Dendritic cell treated with granulocyte-macrophage colony-stimulating factor and Interleukin-4, amounts not matched to agents 40 ng/mL and 50 ng/mL, for 4 days (primary cell): ENCODE data around the gene PRLHR.
A peak's percentile ranks its signal among the peaks of the same experiment; 100 is the strongest.

Source experiments
- H3K27ac Mint-ChIP-seq: one replicate; pipeline ENCODE4 v1.8.0; 2022; ENCODE audit warnings: mild to moderate bottlenecking, mixed read lengths
- H3K27me3 Mint-ChIP-seq: one replicate; pipeline ENCODE4 v1.8.0; 2022; ENCODE audit warnings: mild to moderate bottlenecking, mixed read lengths
- H3K36me3 Mint-ChIP-seq: one replicate; pipeline ENCODE4 v1.8.0; 2022; ENCODE audit warnings: low read depth, mixed read lengths
- H3K4me1 Mint-ChIP-seq: one replicate; pipeline ENCODE4 v1.8.0; 2022; ENCODE audit warnings: low read depth, mixed read lengths
- H3K4me3 Mint-ChIP-seq: one replicate; pipeline ENCODE4 v1.8.0; 2022; ENCODE audit warnings: mild to moderate bottlenecking, moderate library complexity, mixed read lengths
- H3K9me3 Mint-ChIP-seq: one replicate; pipeline ENCODE4 v1.8.0; 2022; ENCODE audit warnings: mixed read lengths
- intact Hi-C: fragments of 100-400 bp; cut with micrococcal nuclease; formaldehyde crosslinking; loops from one replicate; pipeline ENCODE4 v1.15.0; 2022

Gene PRLHR

DNA sequence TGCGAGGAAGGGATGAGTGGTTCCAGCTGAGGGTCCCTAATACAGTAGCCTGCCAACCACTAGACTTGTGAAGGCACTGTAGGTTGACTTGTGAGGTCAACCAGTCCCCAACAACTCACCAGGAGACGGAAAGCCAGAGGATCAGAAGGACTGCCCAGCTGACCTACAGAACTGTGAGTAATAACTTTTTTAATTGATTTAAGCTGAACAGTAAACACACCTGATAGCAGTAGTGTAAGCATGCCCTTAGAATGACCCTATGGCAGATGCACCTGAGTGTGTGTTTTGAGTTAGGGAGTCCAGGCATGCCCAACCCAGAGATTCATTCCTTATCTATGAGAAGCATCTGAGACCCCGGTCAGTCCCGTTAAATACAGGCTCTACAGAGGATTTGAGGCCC lies 14.1 kb downstream of the PRLHR start:
- peaks cover 21% of the 10 kb centered on the region for H3K27me3 Mint-ChIP-seq
- H3K4me3 Mint-ChIP-seq: no peak overlapping the region
- H3K4me1 Mint-ChIP-seq: no peaks in the 10 kb centered on the region
- H3K9me3 Mint-ChIP-seq: no peaks in the 10 kb centered on the region
- H3K27ac Mint-ChIP-seq: no peak overlapping the region
- intact Hi-C loops: no loop called here
- H3K36me3 Mint-ChIP-seq: no peaks in the 10 kb centered on the region

DNA sequence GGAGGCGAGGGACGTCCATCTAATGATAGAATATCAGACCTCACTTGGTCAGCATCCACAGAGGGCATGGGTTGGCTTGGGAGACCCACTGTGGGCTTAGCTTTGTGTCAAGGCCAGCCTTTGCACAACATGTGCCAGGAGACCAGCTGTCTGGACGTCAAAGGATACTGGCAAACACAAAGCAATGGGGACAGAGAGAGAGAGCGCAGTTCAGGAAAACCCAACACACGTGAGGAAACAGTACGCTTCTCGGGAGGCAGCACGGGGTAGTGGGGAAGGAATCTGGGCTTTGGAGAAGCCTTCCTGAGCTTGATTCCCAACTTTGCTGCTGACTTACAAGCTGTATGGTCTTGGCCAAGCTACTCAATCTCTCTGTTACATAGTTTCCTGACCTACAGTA lies 14.7 kb downstream of the PRLHR start:
- H3K27me3 Mint-ChIP-seq: peaks cover 17% of the 10 kb centered on the region
- no peaks in the 10 kb centered on the region for H3K9me3 Mint-ChIP-seq
- no peaks in the 10 kb centered on the region for H3K36me3 Mint-ChIP-seq
- H3K4me3 Mint-ChIP-seq: no peak overlapping the region
- no peaks in the 10 kb centered on the region for H3K4me1 Mint-ChIP-seq
- H3K27ac Mint-ChIP-seq: no peak overlapping the region
- intact Hi-C loops: no loop called here

DNA sequence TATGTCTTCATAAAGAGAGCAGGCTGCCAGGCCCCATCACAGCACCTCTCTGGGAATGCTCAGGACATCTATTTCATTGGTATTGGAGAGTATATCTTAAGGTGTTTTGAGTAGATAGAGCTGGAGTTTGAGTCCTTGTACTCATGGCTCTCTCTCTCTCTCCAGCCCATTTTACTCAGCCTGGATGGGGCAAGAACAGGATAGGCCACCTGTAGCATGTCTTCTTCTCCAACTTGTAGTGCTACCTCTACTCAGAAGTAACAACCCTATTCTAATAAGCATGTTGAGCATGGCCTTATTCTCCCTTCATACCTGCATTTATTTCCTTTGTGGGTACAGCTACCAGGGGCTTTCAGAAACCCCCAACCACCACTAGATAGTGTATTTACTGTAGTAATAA lies 21.9 kb downstream of the PRLHR start:
- Mint-ChIP-seq H3K36me3 (no peaks in the 10 kb centered on the region), H3K9me3 (no peaks in the 10 kb centered on the region), H3K27ac (no peak overlapping the region), H3K27me3 (peaks cover 15% of the 10 kb centered on the region), H3K4me3 (no peak overlapping the region), H3K4me1 (no peaks in the 10 kb centered on the region)
- intact Hi-C loops: loop anchor here (5.0 kb wide), 1 partner anchor 274 kb away; no protein-coding TSS in a partner anchor

DNA sequence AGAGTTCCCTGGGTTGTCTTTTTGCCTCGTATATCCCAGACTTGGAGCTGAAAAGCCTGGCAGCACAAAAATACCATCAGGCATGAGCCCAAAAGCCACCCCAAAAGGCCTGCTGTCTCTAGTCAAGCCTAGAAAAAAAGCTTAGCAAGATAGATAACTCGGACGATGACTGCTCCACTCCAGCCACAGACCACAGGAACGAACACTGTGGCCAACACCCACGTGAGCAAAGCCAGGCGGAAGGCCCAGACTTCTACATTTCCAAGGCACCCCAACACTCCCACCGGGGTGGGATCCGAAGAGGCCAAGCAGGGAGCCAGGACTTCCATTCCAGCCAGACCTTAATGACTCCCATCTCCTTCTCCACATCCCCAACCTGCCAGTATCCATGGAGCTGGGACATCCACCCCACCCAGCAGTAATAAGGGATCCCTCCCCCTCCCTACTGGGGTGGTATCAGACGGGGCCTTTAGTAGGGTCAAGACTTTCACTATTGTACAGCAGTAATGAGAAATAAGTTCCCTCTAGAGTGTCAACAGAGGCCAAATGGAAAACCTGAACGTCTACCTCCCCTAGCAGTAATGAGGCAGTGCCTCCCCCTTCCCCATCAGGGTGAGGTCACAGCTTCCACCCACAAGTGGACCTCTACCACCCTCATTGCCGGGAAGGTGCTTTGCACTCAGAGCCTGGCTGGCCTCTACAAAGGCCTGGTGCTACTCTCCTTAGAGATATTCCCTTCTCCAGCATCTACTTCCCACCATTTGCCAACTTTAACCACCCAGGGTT lies 23.0 kb downstream of the PRLHR start:
- H3K27me3 Mint-ChIP-seq: peaks cover 15% of the 10 kb centered on the region
- no peaks in the 10 kb centered on the region for H3K36me3 Mint-ChIP-seq
- H3K9me3 Mint-ChIP-seq: no peaks in the 10 kb centered on the region
- no peaks in the 10 kb centered on the region for H3K4me1 Mint-ChIP-seq
- intact Hi-C loops: loop anchor here (5.0 kb wide), 1 partner anchor 275 kb away; no protein-coding TSS in a partner anchor
- H3K27ac Mint-ChIP-seq: no peak overlapping the region
- no peak overlapping the region for H3K4me3 Mint-ChIP-seq

DNA sequence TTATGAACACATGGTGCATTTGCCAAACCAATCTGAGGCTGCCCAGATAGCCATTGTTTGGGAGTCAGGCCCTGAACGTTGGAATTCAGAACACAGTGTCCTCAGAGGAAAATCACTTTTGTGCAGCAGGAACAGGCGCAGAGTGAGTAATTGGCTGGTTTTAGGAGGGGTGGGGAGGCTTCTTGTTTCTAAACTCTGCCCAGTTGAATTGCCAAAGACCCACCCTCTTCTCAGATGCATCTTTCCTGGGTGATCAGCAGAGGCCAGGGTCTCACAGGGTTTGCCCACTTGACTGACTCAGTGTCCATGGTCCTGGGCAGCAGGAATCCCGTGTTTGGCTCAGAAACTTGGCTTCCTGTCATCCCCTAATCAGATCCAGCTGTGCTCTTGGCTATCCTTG lies 24.3 kb downstream of the PRLHR start:
- intact Hi-C loops: loop anchor here (5.0 kb wide), 1 partner anchor 276 kb away; no protein-coding TSS in a partner anchor
- H3K9me3 Mint-ChIP-seq: no peaks in the 10 kb centered on the region

DNA sequence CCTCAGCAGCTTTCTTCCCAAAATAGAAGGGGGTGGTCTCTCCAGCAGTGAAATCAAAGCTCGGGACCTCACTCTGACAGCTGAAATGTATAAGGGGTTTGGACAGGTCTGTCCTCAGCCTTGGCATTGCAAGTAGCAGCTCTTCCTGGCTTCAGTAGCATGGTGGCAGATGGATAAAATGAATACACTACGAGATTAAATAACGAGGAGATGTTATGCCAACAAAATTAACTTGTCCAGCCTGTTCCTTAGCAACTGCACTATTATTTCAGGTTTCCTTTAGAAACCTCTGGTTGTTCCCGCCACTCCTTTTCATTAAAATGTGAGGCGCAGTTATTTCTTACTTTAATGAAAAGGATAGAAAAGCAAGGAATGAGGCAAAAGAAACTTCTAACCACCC lies 24.9 kb downstream of the PRLHR start:
- Mint-ChIP-seq H3K9me3 (no peaks in the 10 kb centered on the region), H3K4me1 (peaks cover 10% of the 10 kb centered on the region), H3K4me3 (no peak overlapping the region), H3K27ac (no peak overlapping the region), H3K36me3 (no peaks in the 10 kb centered on the region), H3K27me3 (peaks cover 17% of the 10 kb centered on the region)
- intact Hi-C loops: loop anchor here (5.0 kb wide), 1 partner anchor 277 kb away; no protein-coding TSS in a partner anchor

More for the DNA sequence above, 24.3 kb downstream of the PRLHR start:
- Mint-ChIP-seq H3K36me3 (no peaks in the 10 kb centered on the region), H3K4me3 (no peak overlapping the region), H3K27ac (no peak overlapping the region), H3K4me1 (peaks cover 9% of the 10 kb centered on the region), H3K27me3 (peaks cover 15% of the 10 kb centered on the region)

DNA sequence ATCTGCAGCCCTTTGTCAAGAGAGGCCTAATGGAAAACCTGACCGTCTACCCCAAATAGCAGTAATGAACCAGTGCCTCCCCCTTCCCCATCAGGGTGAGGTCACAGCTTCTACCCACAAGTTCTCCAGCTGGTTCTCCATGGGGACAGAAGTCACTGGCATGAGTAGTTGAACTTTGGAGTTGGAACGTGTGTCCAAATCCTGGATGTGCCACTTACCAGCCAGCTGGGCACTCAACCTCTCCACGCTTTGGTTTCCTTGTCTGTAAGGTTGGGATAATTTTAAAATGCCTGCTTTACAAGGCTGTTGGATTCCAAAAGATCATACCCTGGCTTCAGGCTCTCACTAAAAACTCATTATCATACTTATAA lies 25.6 kb downstream of the PRLHR start:
- no peaks in the 10 kb centered on the region for H3K36me3 Mint-ChIP-seq
- H3K27ac Mint-ChIP-seq: no peak overlapping the region
- H3K9me3 Mint-ChIP-seq: no peaks in the 10 kb centered on the region
- H3K27me3 Mint-ChIP-seq: peaks cover 18% of the 10 kb centered on the region
- no peak overlapping the region for H3K4me3 Mint-ChIP-seq
- intact Hi-C loops: loop anchor here (2.0 to 5.0 kb wide), 2 partner anchors 151 to 277 kb away; no protein-coding TSS in a partner anchor
- H3K4me1 Mint-ChIP-seq: peaks cover 10% of the 10 kb centered on the region

DNA sequence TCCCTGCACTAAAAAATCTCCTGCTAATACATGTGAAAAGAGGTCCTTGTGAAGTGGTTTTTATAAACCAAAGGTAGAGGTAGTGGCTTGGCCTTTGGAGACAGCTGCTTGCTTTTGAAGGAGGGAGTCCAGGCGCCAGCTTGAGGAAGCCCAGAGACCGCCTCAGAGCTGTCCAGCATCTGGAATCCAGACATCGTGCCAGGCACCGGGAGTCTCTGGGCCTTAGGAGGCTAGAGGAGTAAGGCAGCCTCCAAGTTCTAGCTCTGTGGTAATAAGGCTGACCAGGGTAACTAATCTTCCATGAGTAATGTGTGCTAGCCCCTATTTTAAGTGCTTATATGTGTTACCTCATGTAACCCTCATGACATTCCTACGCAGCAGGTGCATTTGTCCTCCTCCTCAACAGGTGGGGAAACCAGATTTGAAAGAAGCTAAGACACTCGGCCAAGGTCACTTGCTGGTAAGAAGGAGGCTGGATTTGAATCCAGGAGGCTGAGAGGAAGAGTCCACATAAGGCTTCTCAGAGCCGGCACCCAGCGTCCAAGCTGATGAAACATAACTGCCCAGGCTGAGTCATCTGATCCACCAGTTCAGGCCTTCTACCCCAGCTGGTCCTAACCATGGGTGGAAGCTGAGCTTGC lies 26.1 kb downstream of the PRLHR start:
- peaks cover 14% of the 10 kb centered on the region for H3K27me3 Mint-ChIP-seq
- H3K9me3 Mint-ChIP-seq: no peaks in the 10 kb centered on the region
- peaks cover 14% of the 10 kb centered on the region for H3K4me1 Mint-ChIP-seq
- intact Hi-C loops: loop anchor here (2.0 kb wide), 1 partner anchor 151 kb away; no protein-coding TSS in a partner anchor
- no peak overlapping the region for H3K27ac Mint-ChIP-seq
- H3K4me3 Mint-ChIP-seq: no peak overlapping the region
- H3K36me3 Mint-ChIP-seq: no peaks in the 10 kb centered on the region

DNA sequence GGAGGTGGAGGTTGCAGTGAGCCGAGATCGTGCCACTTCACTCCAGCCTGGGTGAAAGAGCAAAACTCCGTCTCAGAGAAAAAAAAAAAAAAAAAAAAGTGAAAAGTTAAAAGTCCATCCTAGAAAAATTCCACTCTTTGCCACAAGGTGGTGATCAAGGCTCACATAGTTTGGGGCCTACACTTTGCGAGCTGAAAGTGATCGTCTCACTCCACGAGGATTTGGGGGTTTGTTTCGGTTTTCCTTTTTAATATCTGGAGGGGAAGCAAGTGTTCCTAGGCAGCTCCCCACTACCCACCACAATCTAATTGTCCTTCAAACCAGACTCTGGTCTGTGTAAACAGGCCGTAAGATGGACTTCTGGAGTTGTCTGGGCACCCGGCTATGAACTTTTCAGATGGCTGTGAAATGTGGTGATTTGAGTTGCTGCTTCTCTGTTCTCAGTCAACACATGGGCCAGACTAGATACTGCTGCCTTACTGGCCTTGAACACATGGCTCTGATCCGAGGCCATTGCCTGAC lies 27.1 kb downstream of the PRLHR start:
- intact Hi-C loops: loop anchor here (1.0 to 2.0 kb wide), 2 partner anchors 152 to 233 kb away; no protein-coding TSS in a partner anchor
- Mint-ChIP-seq H3K4me1 (peaks cover 24% of the 10 kb centered on the region), H3K9me3 (no peaks in the 10 kb centered on the region), H3K27ac (no peak overlapping the region), H3K27me3 (peaks cover 14% of the 10 kb centered on the region), H3K36me3 (no peaks in the 10 kb centered on the region), H3K4me3 (no peak overlapping the region)

DNA sequence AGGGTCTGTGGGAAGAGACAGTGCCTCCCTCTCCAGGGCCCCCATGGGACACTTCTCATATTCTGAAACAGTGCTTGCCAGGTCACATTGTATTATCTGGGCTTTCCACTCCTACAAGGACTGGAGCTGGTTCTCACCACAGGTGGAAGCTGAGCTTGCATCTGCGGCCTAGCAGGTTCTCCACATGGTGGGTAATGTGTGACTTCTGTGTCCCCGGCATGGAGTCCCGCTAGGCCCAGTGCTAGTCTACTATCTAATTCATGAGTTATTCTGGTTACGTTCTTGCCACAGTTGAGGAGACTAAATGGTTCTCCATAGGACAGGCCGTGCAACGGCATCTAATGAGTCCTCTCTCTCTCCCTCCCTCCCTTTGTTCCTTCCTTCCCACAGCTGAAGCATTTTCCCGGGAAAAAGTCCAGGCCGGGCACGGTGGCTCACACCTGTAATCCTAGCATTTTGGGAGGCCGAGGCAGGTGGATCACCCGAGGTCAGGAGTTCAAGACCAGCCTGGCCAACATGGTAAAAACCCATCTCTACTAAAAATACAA lies 27.7 kb downstream of the PRLHR start:
- Mint-ChIP-seq H3K9me3 (no peaks in the 10 kb centered on the region), H3K27ac (no peak overlapping the region), H3K36me3 (no peaks in the 10 kb centered on the region), H3K4me3 (no peak overlapping the region), H3K4me1 (peaks cover 28% of the 10 kb centered on the region), H3K27me3 (peaks cover 13% of the 10 kb centered on the region)
- intact Hi-C loops: loop anchor here (1.0 to 2.0 kb wide), 2 partner anchors 153 to 234 kb away; no protein-coding TSS in a partner anchor

DNA sequence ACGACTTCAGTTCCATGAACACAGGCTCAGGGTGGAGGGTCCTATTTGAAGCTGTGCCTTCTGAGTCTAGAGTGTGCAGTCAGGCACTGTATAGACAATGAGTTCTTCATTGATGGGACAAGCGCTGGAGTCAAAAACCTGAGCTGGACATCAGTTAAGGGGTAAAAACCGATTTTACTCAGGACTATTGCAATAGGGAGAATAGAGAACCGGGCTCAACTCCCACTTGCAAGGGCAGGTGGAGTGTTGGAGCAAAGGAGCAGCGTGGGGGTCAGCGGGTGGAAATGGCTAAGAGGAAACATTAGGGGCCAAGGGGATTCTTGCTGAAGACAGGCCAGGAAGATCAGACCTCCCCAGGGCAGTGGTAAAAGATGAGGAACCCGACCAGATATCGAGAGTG lies 28.5 kb downstream of the PRLHR start:
- Mint-ChIP-seq H3K27ac (no peak overlapping the region), H3K4me3 (no peak overlapping the region), H3K4me1 (peaks cover 36% of the 10 kb centered on the region), H3K36me3 (no peaks in the 10 kb centered on the region), H3K9me3 (peaks cover 6% of the 10 kb centered on the region), H3K27me3 (peaks cover 12% of the 10 kb centered on the region)
- intact Hi-C loops: no loop called here

DNA sequence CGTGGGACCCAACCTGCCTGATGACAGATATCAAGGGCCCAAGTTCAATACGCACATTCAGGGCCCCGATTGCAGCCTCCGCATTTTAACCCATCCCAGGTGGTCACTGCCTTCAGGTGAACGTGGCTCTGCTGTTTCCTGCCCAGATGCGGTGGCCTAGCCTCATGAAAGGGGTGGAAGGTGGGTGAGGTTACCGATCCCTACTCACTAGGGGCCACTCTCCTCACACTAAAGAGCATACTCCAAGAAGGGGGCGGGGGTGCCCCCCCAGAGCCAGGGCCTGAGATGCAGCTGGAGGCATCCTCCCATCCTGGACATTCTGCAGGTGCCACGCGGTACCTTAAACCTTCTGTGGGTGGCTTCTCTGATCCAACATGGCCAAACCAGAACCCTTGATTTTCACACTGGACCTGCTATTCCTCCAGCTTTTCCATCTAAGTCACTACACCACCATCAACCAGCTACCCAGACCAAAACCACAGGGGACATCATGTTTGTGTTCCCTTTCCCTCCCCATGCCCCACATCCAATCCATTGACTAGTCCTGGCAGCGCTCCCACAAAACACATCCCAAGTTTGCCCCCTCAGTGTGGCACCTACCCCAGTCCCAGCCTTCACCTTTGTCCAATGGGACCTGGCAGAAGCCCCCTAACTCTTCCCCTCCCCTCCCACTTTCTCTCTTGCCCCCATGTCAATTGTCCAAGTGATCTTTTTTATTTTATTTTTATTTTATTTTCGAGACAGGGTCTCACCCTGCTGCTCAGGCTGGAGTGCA lies 30.0 kb downstream of the PRLHR start:
- H3K27me3 Mint-ChIP-seq: peaks cover 12% of the 10 kb centered on the region
- H3K4me3 Mint-ChIP-seq: no peak overlapping the region
- no peak overlapping the region for H3K27ac Mint-ChIP-seq
- H3K4me1 Mint-ChIP-seq: peaks cover 45% of the 10 kb centered on the region
- no peaks in the 10 kb centered on the region for H3K36me3 Mint-ChIP-seq
- intact Hi-C loops: no loop called here
- peaks cover 19% of the 10 kb centered on the region for H3K9me3 Mint-ChIP-seq

DNA sequence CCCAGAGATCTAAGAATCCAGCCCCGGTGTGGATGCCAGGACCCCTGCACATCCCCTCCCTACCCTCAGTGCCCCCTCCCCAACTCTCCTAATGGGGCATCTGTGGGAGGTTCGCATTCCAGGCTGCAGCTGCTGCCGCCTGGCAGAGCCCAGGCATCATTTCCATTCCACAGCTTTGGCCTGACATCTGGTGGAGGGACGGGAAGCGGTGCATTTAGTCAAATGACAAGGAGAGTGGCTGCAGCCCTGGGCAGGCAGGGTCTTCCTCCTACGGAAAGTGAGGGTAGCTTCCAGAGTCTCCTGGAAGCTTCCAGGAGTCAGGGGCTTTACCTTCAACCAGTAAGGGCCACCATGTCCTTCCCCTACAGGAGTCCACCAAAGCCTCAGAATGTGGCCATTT lies 30.8 kb downstream of the PRLHR start:
- peaks cover 45% of the 10 kb centered on the region for H3K4me1 Mint-ChIP-seq
- peaks cover 12% of the 10 kb centered on the region for H3K27me3 Mint-ChIP-seq
- intact Hi-C loops: no loop called here
- H3K36me3 Mint-ChIP-seq: no peaks in the 10 kb centered on the region
- no peak overlapping the region for H3K4me3 Mint-ChIP-seq
- H3K9me3 Mint-ChIP-seq: peaks cover 19% of the 10 kb centered on the region
- peak overlapping the region; percentile 63 for H3K27ac Mint-ChIP-seq
